CD14-positive monocyte (primary cell): ENCODE results near the gene BTBD9. TPM values are rescaled to one million over a fixed set of nuclear protein-coding genes. Genes with fewer than 3 reads are reported as not detected.

ENCODE experiments used
- DNase-seq, 3 donors: peaks; one replicate each; pipeline ENCODE4 v3.0.0-alpha.2; 2011 to 2022
- H2AFZ ChIP-seq: 2 replicates; pipeline ENCODE4 v1.6.0; 2012; ENCODE audit warnings: mild to moderate bottlenecking, low read depth, low read length, inconsistent platforms; ENCODE audit not compliant: insufficient read depth, poor library complexity, severe bottlenecking
- H3K27ac ChIP-seq, 2 donors: 1 replicate in 1 of 2; 2 replicates in 1 of 2; pipeline ENCODE4 v1.5.1; 2012 to 2013; ENCODE audit warnings: low read length in 2 of 2, control low read depth in 1 of 2, inconsistent platforms in 1 of 2, low read depth in 1 of 2, mild to moderate bottlenecking in 1 of 2
- H3K27me3 ChIP-seq, 2 donors: one replicate each; pipeline versions ENCODE4 v1.6.0 to v1.6.1; 2011 to 2013; ENCODE audit warnings: low read length in 2 of 2; ENCODE audit not compliant: control insufficient read depth in 2 of 2, insufficient read depth in 2 of 2
- H3K36me3 ChIP-seq, 2 donors: replicated peaks in 1 of 2; 1 replicate in 1 of 2; 2 replicates in 1 of 2; pipeline versions ENCODE4 v1.5.1 to v1.6.1; 2012 to 2013; ENCODE audit warnings: low read length in 2 of 2, control low read depth in 1 of 2, inconsistent platforms in 1 of 2, mild to moderate bottlenecking in 1 of 2; ENCODE audit not compliant: insufficient read depth in 2 of 2, control insufficient read depth in 1 of 2
- H3K4me1 ChIP-seq, 2 donors: 1 replicate in 1 of 2; 2 replicates in 1 of 2; pipeline versions ENCODE4 v1.5.1 to v1.6.1; 2012 to 2013; ENCODE audit warnings: low read length in 2 of 2, control low read depth in 1 of 2, inconsistent platforms in 1 of 2, mild to moderate bottlenecking in 1 of 2, moderate library complexity in 1 of 2; ENCODE audit not compliant: insufficient read depth in 2 of 2, control insufficient read depth in 1 of 2
- H3K4me2 ChIP-seq: replicated peaks from 2 replicates; pipeline ENCODE3; 2012; ENCODE audit warnings: low read length, moderate library complexity, mild to moderate bottlenecking; ENCODE audit not compliant: poor library complexity, severe bottlenecking; ENCODE audit errors: extremely low read depth
- H3K4me3 ChIP-seq, 3 experiments: fragments of 200-600 bp in 1 of 3; sonication (generic) in 1 of 3; replicated peaks in 1 of 3; 1 replicate in 2 of 3; 2 replicates in 1 of 3; pipeline ENCODE4 v1.5.1; 2011 to 2013; ENCODE audit warnings: low read length in 3 of 3, mild to moderate bottlenecking in 3 of 3, control low read depth in 2 of 3, low read depth in 2 of 3, inconsistent platforms in 1 of 3, moderate library complexity in 1 of 3
- H3K79me2 ChIP-seq: 2 replicates; pipeline ENCODE4 v1.6.0; 2012; ENCODE audit warnings: mild to moderate bottlenecking, control low read depth, inconsistent platforms, low read length, moderate library complexity; ENCODE audit not compliant: insufficient read depth
- H3K9ac ChIP-seq: 2 replicates; pipeline ENCODE4 v1.6.0; 2017; ENCODE audit warnings: low read length, mild to moderate bottlenecking; ENCODE audit not compliant: insufficient read depth, poor library complexity, severe bottlenecking
- H3K9me3 ChIP-seq, 2 donors: replicated peaks in 1 of 2; 1 replicate in 1 of 2; 2 replicates in 1 of 2; pipeline versions ENCODE4 v1.5.1 to v1.6.1; 2012 to 2013; ENCODE audit warnings: low read length in 2 of 2, control low read depth in 1 of 2; ENCODE audit not compliant: control insufficient read depth in 1 of 2, insufficient read depth in 1 of 2
- H4K20me1 ChIP-seq: 2 replicates; pipeline ENCODE4 v1.6.0; 2012; ENCODE audit warnings: mild to moderate bottlenecking, low read length, control low read depth, moderate library complexity; ENCODE audit not compliant: insufficient read depth
- H3K27ac Mint-ChIP-seq, 7 donors: one replicate each; pipeline ENCODE4 v1.8.0; 2020; ENCODE audit warnings: mild to moderate bottlenecking in 7 of 7, mixed read lengths in 7 of 7, moderate library complexity in 6 of 7, inconsistent platforms in 2 of 7
- H3K27me3 Mint-ChIP-seq, 3 donors: one replicate each; pipeline ENCODE4 v1.8.0; 2021 to 2022; ENCODE audit warnings: low read depth in 3 of 3, mild to moderate bottlenecking in 3 of 3, mixed read lengths in 3 of 3, moderate library complexity in 3 of 3, inconsistent platforms in 1 of 3
- H3K36me3 Mint-ChIP-seq, 2 donors: one replicate each; pipeline ENCODE4 v1.8.0; 2020; ENCODE audit warnings: mixed read lengths in 2 of 2, inconsistent platforms in 1 of 2, mild to moderate bottlenecking in 1 of 2
- H3K4me1 Mint-ChIP-seq: one replicate; pipeline ENCODE4 v1.8.0; 2020; ENCODE audit warnings: mild to moderate bottlenecking, mixed read lengths
- H3K4me3 Mint-ChIP-seq, 2 donors: one replicate each; pipeline ENCODE4 v1.8.0; 2020; ENCODE audit warnings: mild to moderate bottlenecking in 2 of 2, mixed read lengths in 2 of 2, moderate library complexity in 1 of 2
- H3K9me3 Mint-ChIP-seq, 7 donors: one replicate each; pipeline ENCODE4 v1.8.0; 2020 to 2022; ENCODE audit warnings: mixed read lengths in 7 of 7, mild to moderate bottlenecking in 6 of 7, moderate library complexity in 6 of 7, inconsistent platforms in 2 of 7
- CTCF ChIP-seq: fragments of 200-600 bp; IDR thresholded peaks from one replicate; pipeline ENCODE4 v1.8.0; 2022; ENCODE audit warnings: antibody characterized with exemption, mild to moderate bottlenecking
- WGBS: methylation state at CpG from one replicate; pipeline ENCODE4 v1.1.5; 2013; ENCODE audit warnings: missing lambda C conversion rate; ENCODE audit not compliant: insufficient coverage; 5-methylcytosine and 5-hydroxymethylcytosine counted together
- intact Hi-C, 2 donors: fragments of 100-400 bp; cut with micrococcal nuclease; formaldehyde crosslinking; loops; one replicate each; pipeline versions ENCODE4 v1.15.0 to v1.15.1; 2023
- polyA plus RNA-seq, 3 donors: library from polyadenylated mRNA; depleted of rRNA in 1 of 3; unstranded in 2 of 3; stranded (reverse) in 1 of 3; fragments of 300-500 nt in 2 of 3; fragments of >200 nt in 1 of 3; fragmentation: Illumina TruSeq in 2 of 3; gene quantifications; 1 replicate in 2 of 3; 2 replicates in 1 of 3; pipeline ENCODE4 v1.2.3, GENCODE V29; 2012 to 2021

The BTBD9 gene
- polyA plus RNA-seq, 3 donors = 5.2 to 7.5 (median 6.2) TPM

DNA sequence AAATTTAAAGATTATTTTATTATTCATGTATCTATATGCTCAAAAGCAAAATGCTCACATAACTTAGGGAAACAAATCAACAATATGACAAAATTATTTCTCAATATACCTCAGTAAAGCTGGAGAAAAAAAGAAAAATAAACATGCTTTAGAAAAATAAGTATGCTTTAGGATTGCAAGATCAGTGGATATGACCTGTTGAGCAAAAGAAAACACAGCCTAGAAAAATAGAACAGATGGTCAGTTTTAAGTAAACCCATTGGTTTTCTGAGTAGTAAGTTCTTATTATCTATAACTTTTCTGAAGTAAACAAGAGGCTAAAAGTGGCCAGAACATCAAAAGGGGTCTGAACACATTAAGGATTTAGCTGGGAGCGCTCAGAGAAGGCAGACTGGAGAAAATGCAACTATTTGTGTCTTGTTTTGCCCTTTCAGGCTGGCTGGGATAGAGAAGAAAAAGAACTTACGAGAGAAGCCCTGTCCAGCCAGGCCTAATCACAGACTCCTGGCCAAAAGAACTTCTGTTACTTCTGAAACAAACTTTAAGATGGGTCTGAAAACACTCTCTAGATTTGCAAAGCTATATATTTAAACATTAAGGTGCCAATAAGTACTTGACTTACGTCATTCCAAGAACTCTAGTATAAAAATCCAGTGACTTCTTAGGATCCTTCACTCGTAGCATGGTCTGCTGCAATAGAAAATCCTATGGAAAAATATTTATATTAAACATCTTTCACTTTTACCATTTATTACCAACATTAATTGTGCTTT, 46.7 kb upstream of the BTBD9 start:
- H3K27me3 ChIP-seq = no peaks in the 10 kb centered on the region
- 90% methylated on average over 2 of the region's 4 CpGs for WGBS
- no peak overlapping the region for H3K27ac Mint-ChIP-seq

DNA sequence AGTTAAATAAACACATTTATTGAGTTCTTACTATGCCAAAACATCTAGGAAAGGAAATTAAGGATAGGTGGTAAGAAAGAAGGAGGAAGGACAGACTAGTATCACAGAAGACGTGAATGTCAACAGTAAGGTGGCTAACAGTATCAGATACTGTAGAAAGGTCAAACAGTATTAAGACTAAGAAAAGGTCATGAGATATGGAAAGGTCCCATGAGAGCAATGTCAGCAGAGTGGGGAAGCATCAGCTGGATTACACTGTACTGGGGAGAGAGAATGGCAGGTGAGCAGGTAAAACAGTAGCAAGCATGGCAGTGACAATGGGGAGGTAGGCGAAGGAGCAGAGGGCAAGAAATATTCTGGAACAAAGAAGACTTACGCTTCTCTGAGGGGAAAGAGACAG, 45.2 kb upstream of the BTBD9 start:
- DNase-seq = no peak
- Histone ChIP-seq H3K79me2 (peaks cover 4% of the 10 kb centered on the region), H3K27ac (no peak overlapping the region), H3K4me3 (no peak overlapping the region), H3K4me2 (no peak overlapping the region), H3K27me3 (no peaks in the 10 kb centered on the region), H3K36me3 (peaks cover 3 to 17% of the 10 kb centered on the region in 2 donors), H4K20me1 (no peaks in the 10 kb centered on the region), H3K4me1 (no peaks in the 10 kb centered on the region), H3K9ac (no peak overlapping the region), H2AFZ (no peak overlapping the region), H3K9me3 (no peaks in the 10 kb centered on the region)
- intact Hi-C loops = no loop called here
- TF ChIP-seq CTCF = no peak
- H3K27ac Mint-ChIP-seq = peak overlapping the region in 1 of 7 donors; percentile 17
- peaks cover 0 to 1% (median 0%) of the 10 kb centered on the region in 3 donors for H3K27me3 Mint-ChIP-seq
- H3K4me3 Mint-ChIP-seq = no peak overlapping the region
- WGBS = 94% methylated on average over 2 of the region's 3 CpGs
- H3K4me1 Mint-ChIP-seq = peaks cover 22% of the 10 kb centered on the region
- peaks cover 0 to 1% (median 0%) of the 10 kb centered on the region in 7 donors for H3K9me3 Mint-ChIP-seq
- peaks cover 23 to 27% of the 10 kb centered on the region in 2 donors for H3K36me3 Mint-ChIP-seq

More for the DNA sequence above, 46.7 kb upstream of the BTBD9 start:
- H3K4me1 Mint-ChIP-seq = peaks cover 24% of the 10 kb centered on the region
- intact Hi-C loops = no loop called here
- peaks cover 0 to 5% (median 4%) of the 10 kb centered on the region in 7 donors for H3K9me3 Mint-ChIP-seq
- no peak for TF ChIP-seq CTCF
- DNase-seq = no peak
- H2AFZ ChIP-seq = no peak overlapping the region
- peaks cover 19 to 20% of the 10 kb centered on the region in 2 donors for H3K36me3 Mint-ChIP-seq
- H3K4me3 Mint-ChIP-seq = no peak overlapping the region
- no peaks in the 10 kb centered on the region for H4K20me1 ChIP-seq
- H3K27ac ChIP-seq = no peak overlapping the region
- H3K36me3 ChIP-seq = peaks cover 3 to 17% of the 10 kb centered on the region in 2 donors
- peaks cover 0 to 1% (median 0%) of the 10 kb centered on the region in 3 donors for H3K27me3 Mint-ChIP-seq
- H3K79me2 ChIP-seq = peaks cover 8% of the 10 kb centered on the region
- no peak overlapping the region for H3K4me3 ChIP-seq
- H3K4me1 ChIP-seq = no peaks in the 10 kb centered on the region
- no peak overlapping the region for H3K9ac ChIP-seq
- no peak overlapping the region for H3K4me2 ChIP-seq
- peaks cover 0 to 4% of the 10 kb centered on the region in 2 donors for H3K9me3 ChIP-seq
